Central memory CD4-positive, alpha-beta T cell (primary cell): ENCODE results near the gene TMIGD1.

Experiments used
- DNase-seq: peaks from one replicate; pipeline ENCODE4 v3.0.0; 2022

Gene TMIGD1

GRCh38 chr17:30324723-30325122 is 9.1 kb downstream of the TMIGD1 start:
- DNase-seq: no peak

GRCh38 chr17:30323895-30324319 is 9.9 kb downstream of the TMIGD1 start:
- DNase-seq: peak; percentile 48

GRCh38 chr17:30323262-30323894 is 10.5 kb downstream of the TMIGD1 start:
- DNase-seq: peak; percentile 87

GRCh38 chr17:30321314-30321713 is 12.5 kb downstream of the TMIGD1 start:
- DNase-seq: no peak

DNA sequence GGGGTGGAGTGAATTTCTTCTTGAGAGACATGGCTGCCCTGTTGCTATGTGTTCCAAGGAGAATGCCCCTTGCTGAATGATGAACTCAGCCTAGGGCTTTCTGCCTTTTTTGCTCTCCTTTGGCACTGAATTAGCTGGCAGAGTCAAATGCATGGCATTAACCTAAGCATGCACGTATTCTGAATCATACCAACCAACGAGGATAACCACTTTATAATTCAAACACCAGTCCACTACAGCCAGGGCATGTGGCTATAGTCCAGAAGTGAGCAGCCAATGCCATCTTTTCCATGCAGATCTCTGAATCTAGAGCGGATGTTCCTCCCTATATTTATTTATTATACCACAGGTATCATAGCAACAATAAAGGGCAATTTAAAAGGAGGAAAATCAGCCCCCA is 15.7 kb downstream of the TMIGD1 start:
- DNase-seq: no peak

DNA sequence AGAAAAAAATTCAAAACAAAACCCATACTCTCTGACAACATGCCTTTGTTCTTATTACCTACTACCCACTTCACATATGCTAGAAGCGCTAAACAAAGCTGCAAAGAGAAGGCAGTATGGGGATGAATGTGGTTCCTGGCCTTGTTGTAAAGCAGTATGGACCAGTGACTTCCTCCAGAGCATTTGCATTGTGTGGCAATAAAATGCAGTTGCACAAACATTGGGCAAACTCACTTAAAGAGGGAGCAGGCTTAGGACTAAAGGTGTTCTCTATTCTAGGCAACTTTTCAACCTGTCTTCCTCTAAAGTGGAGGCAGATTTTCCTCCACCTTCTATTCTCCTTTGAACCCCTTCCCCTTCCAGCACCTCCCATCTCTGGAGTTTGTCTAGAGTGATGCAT is 17.1 kb downstream of the TMIGD1 start:
- DNase-seq: no peak

GRCh38 chr17:30315106-30315505 is 18.8 kb downstream of the TMIGD1 start:
- DNase-seq: no peak

- DNase-seq: no peak
Measured at GRCh38 chr17:30314474-30314873, 19.4 kb downstream of the TMIGD1 start.

DNA sequence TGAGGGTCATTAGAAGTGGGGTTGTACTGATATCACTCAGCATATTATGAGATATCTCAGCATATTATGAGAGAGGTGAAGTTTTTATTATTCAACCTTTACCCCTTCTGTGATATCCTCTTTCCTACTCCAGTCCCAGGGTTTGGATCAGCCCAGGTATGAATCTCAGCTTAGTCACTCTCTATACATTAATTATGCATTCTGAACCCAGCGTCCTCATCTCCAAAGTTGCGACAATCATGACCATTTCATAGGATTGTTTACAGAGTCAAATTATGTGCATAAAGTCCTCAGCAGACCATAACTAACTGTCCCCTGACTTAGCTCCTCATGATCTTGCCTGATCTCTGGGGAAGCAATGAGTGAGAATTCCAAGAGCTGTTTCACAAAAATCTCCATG is 21.6 kb downstream of the TMIGD1 start:
- DNase-seq: no peak

GRCh38 chr17:30310562-30310961 is 23.3 kb downstream of the TMIGD1 start:
- DNase-seq: no peak

DNA sequence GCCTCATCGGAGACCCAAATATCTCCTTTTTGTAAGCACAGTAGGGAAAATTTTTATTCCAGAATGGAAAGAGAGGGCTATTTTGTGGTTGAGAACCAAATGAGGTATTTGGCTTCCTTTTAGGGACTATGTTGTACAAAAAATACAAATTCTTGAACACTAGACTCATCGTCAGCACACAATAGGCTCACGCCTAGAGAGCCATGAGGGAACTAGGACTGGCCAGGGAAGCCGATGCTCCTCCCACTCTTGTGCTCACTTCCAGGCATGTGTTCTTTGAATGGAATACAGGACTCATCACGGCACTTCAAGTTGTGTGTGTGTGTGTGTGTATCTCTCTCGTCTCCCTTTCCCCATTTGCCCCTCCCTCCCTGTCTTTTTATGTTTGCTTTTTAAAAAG is 24.3 kb downstream of the TMIGD1 start:
- no peak for DNase-seq

DNA sequence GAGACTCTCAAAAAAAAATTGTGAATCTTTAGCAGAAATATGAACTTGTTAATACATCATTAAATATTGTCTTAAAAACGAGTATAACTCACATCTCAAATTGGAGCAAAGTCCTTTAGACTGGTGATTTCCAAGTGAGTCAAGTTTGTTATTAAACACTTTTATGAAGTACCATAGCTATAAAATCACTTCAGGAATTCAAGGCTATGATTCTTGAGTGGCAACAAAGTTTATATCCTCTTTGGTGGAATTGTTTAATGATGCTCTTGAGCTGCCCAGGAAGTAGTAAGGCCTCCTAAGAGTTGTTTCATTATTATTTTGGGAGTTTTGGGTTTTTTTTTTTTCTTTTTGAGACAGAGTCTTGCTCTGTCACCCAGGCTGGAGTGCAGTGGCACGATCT is 25.5 kb downstream of the TMIGD1 start:
- DNase-seq: no peak

GRCh38 chr17:30304778-30305177 is 29.1 kb downstream of the TMIGD1 start:
- DNase-seq: no peak

DNA sequence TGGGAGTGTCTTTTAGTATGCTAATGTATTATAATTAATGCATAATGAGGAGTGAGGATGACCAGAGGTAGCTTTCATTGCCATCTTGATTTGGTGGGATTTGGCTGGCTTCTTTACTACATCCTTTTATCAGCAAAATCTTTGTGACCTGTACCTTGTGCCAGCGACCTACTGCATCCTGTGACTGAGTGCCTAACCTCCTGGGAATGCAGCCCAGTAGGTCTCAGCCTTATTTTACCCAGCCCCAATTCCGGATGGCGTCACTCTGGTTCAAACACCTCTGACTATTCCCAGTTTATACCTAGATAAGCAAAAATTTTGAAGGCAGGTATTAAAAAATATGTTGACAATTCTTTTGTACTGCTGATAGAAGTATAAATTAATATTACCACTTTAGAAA is 31.6 kb downstream of the TMIGD1 start:
- no peak for DNase-seq

DNA sequence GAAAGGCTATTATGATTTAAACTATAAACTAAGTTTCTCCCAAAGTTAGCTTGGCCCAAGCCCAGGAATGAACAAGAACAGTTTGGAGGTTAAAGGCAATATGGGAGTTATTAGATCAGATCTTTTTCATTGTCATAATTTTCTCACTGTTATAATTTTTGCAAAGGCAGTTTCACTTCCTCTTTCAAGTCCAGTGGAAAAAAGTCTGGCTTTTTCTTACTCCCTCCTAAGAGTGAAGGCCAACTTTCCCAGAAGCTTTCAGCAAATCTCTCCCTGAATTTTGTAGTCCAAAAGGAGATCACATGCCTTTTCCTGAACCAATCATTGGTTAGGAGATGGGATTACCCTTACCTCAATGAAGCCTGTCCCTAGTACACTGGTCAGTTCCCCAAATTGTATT is 33.0 kb downstream of the TMIGD1 start:
- no peak for DNase-seq

GRCh38 chr17:30299000-30299399 is 34.9 kb downstream of the TMIGD1 start:
- DNase-seq: no peak

DNA sequence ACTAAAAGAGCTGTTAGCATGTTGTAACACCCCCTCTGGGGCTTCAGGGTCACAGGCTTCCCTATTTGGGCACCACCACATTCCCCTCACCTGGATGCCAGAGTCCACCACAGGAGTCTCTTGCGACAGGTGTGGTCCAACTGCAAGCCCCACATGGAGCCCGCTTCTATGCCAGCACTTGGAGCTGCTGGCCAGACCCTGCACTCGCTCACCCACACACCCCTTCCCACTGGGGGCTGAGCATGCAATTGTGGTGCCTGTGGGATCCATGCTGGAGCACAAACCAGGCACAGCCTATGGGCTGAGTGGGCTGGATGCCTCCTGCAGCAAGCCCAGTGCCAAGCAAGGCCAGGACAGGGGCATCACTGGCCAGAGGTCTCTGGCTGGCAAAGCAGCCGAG is 36.1 kb downstream of the TMIGD1 start:
- no peak for DNase-seq

- DNase-seq: no peak
Measured at GRCh38 chr17:30296499-30297080, 37.3 kb downstream of the TMIGD1 start.

- DNase-seq: no peak
Measured at GRCh38 chr17:30292286-30292858, 41.5 kb downstream of the TMIGD1 start.

DNA sequence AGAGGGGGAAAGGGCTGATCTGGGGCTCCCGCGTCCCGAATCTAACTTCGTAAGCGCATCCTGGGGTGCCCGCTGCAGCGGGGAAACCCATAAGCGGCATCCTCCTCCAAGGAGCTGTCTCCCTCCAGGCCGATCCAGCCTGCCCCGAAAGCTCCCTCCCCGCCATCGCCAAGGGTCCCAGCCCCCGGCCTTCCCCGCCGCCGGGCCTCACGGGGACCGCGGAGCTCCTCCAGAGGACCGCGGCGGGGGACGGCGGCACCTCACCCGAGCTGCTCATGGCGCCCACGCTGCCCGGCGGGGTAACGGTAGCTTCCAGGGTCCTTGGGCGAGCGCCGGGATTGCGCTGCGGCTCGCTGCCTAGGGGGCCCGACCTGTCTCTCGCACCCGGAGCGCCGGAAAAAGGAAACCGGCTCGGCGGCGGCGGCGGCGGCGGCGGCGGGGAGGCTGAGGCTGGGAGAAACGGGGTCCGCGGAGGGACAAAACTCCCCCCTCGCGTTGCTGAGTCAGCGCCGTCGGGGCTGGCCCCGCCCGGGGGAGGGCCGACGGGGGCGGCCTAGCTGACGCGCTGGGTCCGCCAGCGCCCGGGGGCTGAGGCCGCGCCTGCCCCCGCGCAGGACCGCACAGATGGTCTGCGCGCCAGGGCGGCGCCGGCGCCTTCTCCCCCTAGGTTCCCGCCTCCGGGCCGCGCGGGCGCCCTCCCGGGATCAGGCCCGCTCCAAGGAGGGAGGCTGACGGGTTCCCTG is 42.1 kb downstream of the TMIGD1 start, which contains the start of gene BLMH:
Gene BLMH (minus strand): TSS at position 402 of the 743 bp plus-strand sequence. CDS start 125 bp downstream, at position 277.
- DNase-seq: peak; percentile 75

GRCh38 chr17:30290696-30291542 is 42.9 kb downstream of the TMIGD1 start:
- peak; percentile 22 for DNase-seq

DNA sequence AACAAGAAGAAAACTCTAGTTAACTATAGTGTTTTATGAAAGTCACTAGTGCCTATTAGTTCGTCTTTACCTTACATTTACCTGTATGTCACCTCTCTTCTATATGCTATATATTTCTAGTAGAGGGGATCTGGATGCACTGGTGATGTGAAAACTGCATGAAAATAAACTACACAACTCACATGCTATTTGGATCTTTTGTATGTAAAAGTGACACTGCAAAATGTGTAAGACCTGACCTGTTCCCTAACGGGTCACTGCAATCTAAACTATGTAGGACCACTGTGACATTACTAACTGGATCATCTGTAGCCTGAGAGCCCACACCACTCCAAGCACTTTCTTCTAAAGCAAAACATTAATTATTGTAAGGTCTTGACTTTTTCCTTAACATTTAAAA is 43.8 kb downstream of the TMIGD1 start:
- DNase-seq: no peak

DNA sequence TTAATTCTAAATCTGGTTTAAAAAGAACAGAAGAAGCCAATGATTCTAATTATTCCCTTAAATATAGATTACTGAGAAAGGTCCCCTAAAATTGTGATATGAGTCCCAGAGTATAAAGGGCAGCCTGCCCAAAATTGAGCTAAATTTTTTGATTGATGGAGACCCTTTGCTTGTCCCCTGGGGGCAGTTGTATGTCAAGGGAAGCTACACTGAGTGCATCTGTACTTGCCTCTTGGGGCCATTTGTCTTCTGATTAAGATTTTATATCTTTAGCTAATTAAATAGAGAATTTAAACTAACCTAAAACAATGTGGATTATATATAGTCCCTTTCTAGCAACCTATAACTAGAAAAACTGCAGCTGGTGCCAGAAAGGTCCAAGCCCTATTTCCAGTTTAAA is 54.7 kb downstream of the TMIGD1 start:
- DNase-seq: no peak
